HepG2 (cell line): Measurements from ENCODE around the gene PDIA5. TPM values are rescaled to one million over a fixed set of nuclear protein-coding genes. Genes with fewer than 3 reads are reported as not detected.

Experiments used
- BHLHE40 ChIP-seq: IDR thresholded peaks from 2 replicates; pipeline ENCODE4 v1.6.1; 2011; ENCODE audit warnings: low read length, improper control_type of control experiment
- CREM ChIP-seq, 2 experiments: sonication (generic) in 1 of 2; formaldehyde crosslinking in 1 of 2; IDR thresholded peaks; 2 replicates each; pipeline versions ENCODE4 v1.4.0 to v1.6.1; 2016 to 2020; ENCODE audit warnings: antibody characterized with exemption in 1 of 2, mild to moderate bottlenecking in 1 of 2, missing genetic modification reagents in 1 of 2
- DNMT3B ChIP-seq: conservative IDR thresholded peaks from 2 replicates; pipeline ENCODE4 v1.6.1; 2016; ENCODE audit warnings: missing biosample characterization, control low read depth
- FOXJ3 ChIP-seq: sonication (generic); formaldehyde crosslinking; IDR thresholded peaks from 2 replicates; pipeline ENCODE4 v1.4.0; 2020; ENCODE audit warnings: missing genetic modification reagents, mild to moderate bottlenecking, borderline replicate concordance
- GZF1 ChIP-seq: sonication (generic); formaldehyde crosslinking; IDR thresholded peaks from 2 replicates; pipeline ENCODE4 v1.5.1; 2020; ENCODE audit warnings: mild to moderate bottlenecking, missing genetic modification reagents
- HNF4A ChIP-seq: sonication (generic); formaldehyde crosslinking; IDR thresholded peaks from 2 replicates; pipeline ENCODE4 v1.4.0; 2020; ENCODE audit warnings: missing genetic modification reagents
- HOXD1 ChIP-seq: sonication (generic); formaldehyde crosslinking; IDR thresholded peaks from 2 replicates; pipeline ENCODE4 v1.5.0; 2020; ENCODE audit warnings: missing genetic modification reagents
- RARA ChIP-seq: IDR thresholded peaks from 2 replicates; pipeline ENCODE4 v1.6.1; 2016; ENCODE audit warnings: missing genetic modification reagents, missing compliant biosample characterization
- RFXANK ChIP-seq: IDR thresholded peaks from 2 replicates; pipeline ENCODE4 v1.6.1; 2016
- SAFB2 ChIP-seq: sonication (generic); formaldehyde crosslinking; IDR thresholded peaks from 2 replicates; pipeline ENCODE4 v1.5.1; 2020; ENCODE audit warnings: missing genetic modification reagents, low read depth, mild to moderate bottlenecking, borderline replicate concordance
- SP140L ChIP-seq: sonication (generic); formaldehyde crosslinking; IDR thresholded peaks from 2 replicates; pipeline ENCODE4 v1.4.0; 2020; ENCODE audit warnings: missing genetic modification reagents, borderline replicate concordance
- ZNF382 ChIP-seq: sonication (generic); formaldehyde crosslinking; IDR thresholded peaks from 2 replicates; pipeline ENCODE4 v1.5.0; 2020; ENCODE audit warnings: missing genetic modification reagents, mild to moderate bottlenecking, borderline replicate concordance
- ZNF431 ChIP-seq: sonication (generic); formaldehyde crosslinking; IDR thresholded peaks from 2 replicates; pipeline ENCODE4 v1.9.0; 2022; ENCODE audit warnings: missing genetic modification reagents, low read depth, mild to moderate bottlenecking, borderline replicate concordance
- ZNF567 ChIP-seq: sonication (generic); formaldehyde crosslinking; IDR thresholded peaks from 2 replicates; pipeline ENCODE4 v1.8.1; 2023; ENCODE audit warnings: mild to moderate bottlenecking, missing genetic modification reagents, borderline replicate concordance
- ZNF614 ChIP-seq: IDR thresholded peaks from 2 replicates; pipeline ENCODE4 v1.6.1; 2018; ENCODE audit warnings: missing biosample characterization, missing genetic modification reagents, inconsistent platforms, borderline replicate concordance
- ZNF777 ChIP-seq: sonication (generic); formaldehyde crosslinking; IDR thresholded peaks from 2 replicates; pipeline ENCODE4 v1.4.0; 2020; ENCODE audit warnings: missing genetic modification reagents
- ZNF883 ChIP-seq: sonication (generic); formaldehyde crosslinking; IDR thresholded peaks from 2 replicates; pipeline ENCODE4 v1.5.1; 2020; ENCODE audit warnings: mild to moderate bottlenecking, missing genetic modification reagents; ENCODE audit errors: not compliant biosample characterization
- ZSCAN12 ChIP-seq: sonication (generic); formaldehyde crosslinking; IDR thresholded peaks from 2 replicates; pipeline ENCODE4 v1.9.0; 2021; ENCODE audit warnings: mild to moderate bottlenecking, missing genetic modification reagents
- polyA plus RNA-seq, 8 experiments: library from polyadenylated mRNA; depleted of rRNA in 3 of 8; stranded (reverse) in 7 of 8; unstranded in 1 of 8; fragments of >200 nt; fragmentation: Illumina TruSeq in 4 of 8; extraction: Trizol in 4 of 8; gene quantifications; 2 replicates each; pipeline versions ENCODE4 v1.2.1 to v1.2.3, GENCODE V29; 2011 to 2016; ENCODE audit warnings: low read depth in 4 of 8, missing spikeins in 1 of 8, mixed read lengths in 1 of 8; ENCODE audit not compliant: insufficient read depth in 1 of 8
- total RNA-seq, 5 experiments: library from RNA; depleted of rRNA; stranded (reverse); fragments of >200 nt; fragmentation: Illumina TruSeq; extraction: Trizol; gene quantifications; 2 replicates each; pipeline ENCODE4 v1.2.3, GENCODE V29; 2016; ENCODE audit warnings: low read depth in 1 of 5
- TF ChIP-seq, protein P1 (sequence below): sonication (generic); formaldehyde crosslinking; IDR thresholded peaks from 2 replicates; pipeline ENCODE4 v1.8.0; 2022; ENCODE audit warnings: mild to moderate bottlenecking, missing genetic modification reagents; ENCODE audit not compliant: insufficient replicate concordance
- TF ChIP-seq, protein P2 (sequence below): sonication (generic); formaldehyde crosslinking; IDR thresholded peaks from 2 replicates; pipeline ENCODE4 v1.5.1; 2020; ENCODE audit warnings: mild to moderate bottlenecking, missing genetic modification reagents, borderline replicate concordance
- TF ChIP-seq, protein P3 (sequence below): IDR thresholded peaks from 2 replicates; pipeline ENCODE4 v1.6.1; 2018; ENCODE audit warnings: missing genetic modification reagents, mild to moderate bottlenecking, missing compliant biosample characterization
- TF ChIP-seq, protein P4 (sequence below), 2 experiments: sonication (generic) in 1 of 2; formaldehyde crosslinking in 1 of 2; IDR thresholded peaks; 2 replicates each; pipeline versions ENCODE4 v1.5.1 to v1.6.1; 2011 to 2020; ENCODE audit warnings: borderline replicate concordance in 1 of 2, low read depth in 1 of 2, low read length in 1 of 2, mild to moderate bottlenecking in 1 of 2, missing genetic modification reagents in 1 of 2, moderate library complexity in 1 of 2

PDIA5 gene
- total and polyA plus RNA-seq, 2 of the 13 experiments (the other 11 are each of a cell fraction or from before 2014, with no cell fraction given), result 51.3 to 74.3 TPM

DNA sequence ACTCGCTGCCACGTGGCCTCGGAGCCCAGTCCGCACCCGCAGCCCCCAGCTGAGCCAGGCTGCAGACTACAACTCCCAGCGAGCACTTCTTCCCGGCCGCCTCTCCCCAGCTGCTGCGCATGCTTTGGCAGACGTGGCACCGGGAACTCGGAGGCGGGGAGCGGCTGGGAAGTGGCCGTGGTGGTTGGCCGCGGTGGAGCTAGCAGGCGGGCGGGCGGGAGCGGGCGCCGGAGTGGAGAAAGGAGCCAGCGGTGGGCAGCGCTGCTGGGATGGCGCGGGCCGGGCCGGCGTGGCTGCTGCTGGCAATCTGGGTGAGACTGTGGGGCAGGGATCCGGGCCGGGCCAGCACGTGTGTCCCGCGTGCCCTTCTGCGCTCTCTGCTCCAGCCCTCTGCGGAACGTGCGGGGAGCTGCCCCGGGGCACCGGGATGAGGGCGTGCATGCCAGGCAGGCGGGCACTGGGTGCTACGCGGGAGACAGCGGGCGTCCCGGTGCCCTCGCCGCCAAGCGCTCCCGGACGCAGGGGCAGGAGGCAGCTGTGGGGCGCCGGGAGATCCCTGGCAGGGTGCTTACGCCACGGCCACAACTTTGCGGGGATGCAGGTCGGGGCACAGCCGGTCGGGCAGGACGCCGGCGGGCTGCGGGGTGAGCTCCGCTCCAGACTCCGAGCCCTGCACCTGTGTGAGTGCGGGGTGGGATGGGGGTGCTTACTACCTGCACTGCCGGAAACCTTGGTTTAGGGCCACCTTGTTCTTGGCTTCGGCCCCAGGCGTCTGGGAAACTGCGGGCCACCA, at the start of gene PDIA5 (continued):
- TF ChIP-seq SAFB2 (CRISPR knock-in tag), result peak; percentile 59; the same call in 1 of the 2 replicates
- TF ChIP-seq, protein P1, sequence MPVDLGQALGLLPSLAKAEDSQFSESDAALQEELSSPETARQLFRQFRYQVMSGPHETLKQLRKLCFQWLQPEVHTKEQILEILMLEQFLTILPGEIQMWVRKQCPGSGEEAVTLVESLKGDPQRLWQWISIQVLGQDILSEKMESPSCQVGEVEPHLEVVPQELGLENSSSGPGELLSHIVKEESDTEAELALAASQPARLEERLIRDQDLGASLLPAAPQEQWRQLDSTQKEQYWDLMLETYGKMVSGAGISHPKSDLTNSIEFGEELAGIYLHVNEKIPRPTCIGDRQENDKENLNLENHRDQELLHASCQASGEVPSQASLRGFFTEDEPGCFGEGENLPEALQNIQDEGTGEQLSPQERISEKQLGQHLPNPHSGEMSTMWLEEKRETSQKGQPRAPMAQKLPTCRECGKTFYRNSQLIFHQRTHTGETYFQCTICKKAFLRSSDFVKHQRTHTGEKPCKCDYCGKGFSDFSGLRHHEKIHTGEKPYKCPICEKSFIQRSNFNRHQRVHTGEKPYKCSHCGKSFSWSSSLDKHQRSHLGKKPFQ (CRISPR knock-in tag), result peak; percentile 79
- TF ChIP-seq ZSCAN12, result 0 out of 2 replicates have a peak, but pooled peaks have one; percentile 53
- TF ChIP-seq RARA, result peak; percentile 35
- TF ChIP-seq ZNF777, result peak; percentile 52; the same call in 1 of the 2 replicates
- 0 out of 2 replicates have a peak, but pooled peaks have one; percentile 23 for TF ChIP-seq GZF1 (CRISPR knock-in tag)
- no peak for TF ChIP-seq SP140L
- TF ChIP-seq ZNF567 (CRISPR knock-in tag), result no peak
- TF ChIP-seq, protein P2, sequence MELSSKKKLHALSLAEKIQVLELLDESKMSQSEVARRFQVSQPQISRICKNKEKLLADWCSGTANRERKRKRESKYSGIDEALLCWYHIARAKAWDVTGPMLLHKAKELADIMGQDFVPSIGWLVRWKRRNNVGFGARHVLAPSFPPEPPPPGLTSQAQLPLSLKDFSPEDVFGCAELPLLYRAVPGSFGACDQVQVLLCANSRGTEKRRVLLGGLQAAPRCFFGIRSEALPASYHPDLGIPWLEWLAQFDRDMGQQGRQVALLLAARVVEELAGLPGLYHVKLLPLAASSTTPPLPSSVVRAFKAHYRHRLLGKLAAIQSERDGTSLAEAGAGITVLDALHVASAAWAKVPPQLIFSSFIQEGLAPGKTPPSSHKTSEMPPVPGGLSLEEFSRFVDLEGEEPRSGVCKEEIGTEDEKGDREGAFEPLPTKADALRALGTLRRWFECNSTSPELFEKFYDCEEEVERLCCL (CRISPR knock-in tag), result 0 out of 2 replicates have a peak, but pooled peaks have one; percentile 22
- no peak for TF ChIP-seq ZNF382 (CRISPR knock-in tag)
- peak; percentile 89 for TF ChIP-seq ZNF431 (CRISPR knock-in tag)
- peak; percentile 55 for TF ChIP-seq ZNF883 (CRISPR knock-in tag)
- TF ChIP-seq CREM (IDR thresholded peaks at IDR 0.05), result peak; percentile 81; the same call in 1 of the 2 replicates
- TF ChIP-seq CREM (CRISPR knock-in tag; IDR thresholded peaks at IDR 0.05), result 0 out of 2 replicates have a peak, but pooled peaks have one; percentile 3
- peak; percentile 90; the same call in 1 of the 2 replicates for TF ChIP-seq HOXD1 (CRISPR knock-in tag)
- 0 out of 2 replicates have a peak, but pooled peaks have one; percentile 17 for TF ChIP-seq RFXANK
- TF ChIP-seq, protein P3, sequence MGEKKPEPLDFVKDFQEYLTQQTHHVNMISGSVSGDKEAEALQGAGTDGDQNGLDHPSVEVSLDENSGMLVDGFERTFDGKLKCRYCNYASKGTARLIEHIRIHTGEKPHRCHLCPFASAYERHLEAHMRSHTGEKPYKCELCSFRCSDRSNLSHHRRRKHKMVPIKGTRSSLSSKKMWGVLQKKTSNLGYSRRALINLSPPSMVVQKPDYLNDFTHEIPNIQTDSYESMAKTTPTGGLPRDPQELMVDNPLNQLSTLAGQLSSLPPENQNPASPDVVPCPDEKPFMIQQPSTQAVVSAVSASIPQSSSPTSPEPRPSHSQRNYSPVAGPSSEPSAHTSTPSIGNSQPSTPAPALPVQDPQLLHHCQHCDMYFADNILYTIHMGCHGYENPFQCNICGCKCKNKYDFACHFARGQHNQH (CRISPR knock-in tag), result peak; percentile 51; the same call in 1 of the 2 replicates
- TF ChIP-seq, protein P4, sequence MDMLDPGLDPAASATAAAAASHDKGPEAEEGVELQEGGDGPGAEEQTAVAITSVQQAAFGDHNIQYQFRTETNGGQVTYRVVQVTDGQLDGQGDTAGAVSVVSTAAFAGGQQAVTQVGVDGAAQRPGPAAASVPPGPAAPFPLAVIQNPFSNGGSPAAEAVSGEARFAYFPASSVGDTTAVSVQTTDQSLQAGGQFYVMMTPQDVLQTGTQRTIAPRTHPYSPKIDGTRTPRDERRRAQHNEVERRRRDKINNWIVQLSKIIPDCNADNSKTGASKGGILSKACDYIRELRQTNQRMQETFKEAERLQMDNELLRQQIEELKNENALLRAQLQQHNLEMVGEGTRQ (IDR thresholded peaks at IDR 0.05; ENCODE audit: low read depth, low read length), result no peak
- TF ChIP-seq, protein P4 (CRISPR knock-in tag; IDR thresholded peaks at IDR 0.05; ENCODE audit: borderline replicate concordance), result peak; percentile 83
- peak; percentile 49; the same call in 1 of the 2 replicates for TF ChIP-seq ZNF614
- TF ChIP-seq BHLHE40, result peak; percentile 40
- peak; percentile 39; the same call in 1 of the 2 replicates for TF ChIP-seq FOXJ3 (CRISPR knock-in tag)
- TF ChIP-seq HNF4A (CRISPR knock-in tag), result peak; percentile 40
- peak; percentile 90; the same call in 1 of the 2 replicates for TF ChIP-seq DNMT3B
